KMS-11 (cell line): ENCODE measurements around the gene PRSS12.

Experiments
- H2AFZ ChIP-seq: fragments of 200-600 bp; sonication (generic); 2 replicates; pipeline ENCODE4 v1.6.1; 2016; ENCODE audit warnings: antibody characterized with exemption, mixed run types, low read depth
- H3K27ac ChIP-seq: fragments of 200-600 bp; sonication (generic); 2 replicates; pipeline ENCODE4 v1.6.1; 2016; ENCODE audit warnings: mild to moderate bottlenecking, mixed run types
- H3K27me3 ChIP-seq: fragments of 200-600 bp; sonication (generic); 2 replicates; pipeline ENCODE4 v1.6.1; 2017; ENCODE audit warnings: mild to moderate bottlenecking, low read depth, mixed run types, moderate library complexity; ENCODE audit not compliant: insufficient read depth
- H3K36me3 ChIP-seq: fragments of 200-600 bp; sonication (generic); 2 replicates; pipeline ENCODE4 v1.6.1; 2017; ENCODE audit warnings: mild to moderate bottlenecking, mixed run types; ENCODE audit not compliant: insufficient read depth
- H3K4me1 ChIP-seq: fragments of 200-600 bp; sonication (generic); 2 replicates; pipeline ENCODE4 v1.6.1; 2016; ENCODE audit warnings: mild to moderate bottlenecking, low read depth, mixed run types; ENCODE audit not compliant: poor library complexity, severe bottlenecking
- H3K4me2 ChIP-seq: fragments of 200-600 bp; sonication (generic); 2 replicates; pipeline ENCODE4 v1.7.0; 2016; ENCODE audit warnings: mild to moderate bottlenecking, mixed run types
- H3K4me3 ChIP-seq: fragments of 200-600 bp; sonication (generic); IDR thresholded peaks from 2 replicates; pipeline ENCODE4 v1.6.1; 2017; ENCODE audit warnings: low read depth, low read length, mixed read lengths; ENCODE audit not compliant: insufficient read depth
- H3K79me2 ChIP-seq: fragments of 200-600 bp; sonication (generic); 2 replicates; pipeline ENCODE4 v1.6.1; 2016; ENCODE audit warnings: low read depth, mixed run types; ENCODE audit not compliant: insufficient read depth
- H3K9ac ChIP-seq: fragments of 200-600 bp; sonication (generic); 2 replicates; pipeline ENCODE4 v1.6.1; 2016; ENCODE audit warnings: mild to moderate bottlenecking, mixed run types
- H4K20me1 ChIP-seq: fragments of 200-600 bp; sonication (generic); 2 replicates; pipeline ENCODE4 v1.6.1; 2016; ENCODE audit warnings: mild to moderate bottlenecking, mixed run types; ENCODE audit not compliant: insufficient read depth
- TF ChIP-seq, protein P1 (sequence below): fragments of 200-600 bp; sonication (generic); conservative IDR thresholded peaks from 2 replicates; pipeline ENCODE4 v1.6.1; 2017; ENCODE audit warnings: low read depth, mild to moderate bottlenecking, antibody characterized with exemption, low read length, moderate library complexity, mixed read lengths

The PRSS12 gene

DNA sequence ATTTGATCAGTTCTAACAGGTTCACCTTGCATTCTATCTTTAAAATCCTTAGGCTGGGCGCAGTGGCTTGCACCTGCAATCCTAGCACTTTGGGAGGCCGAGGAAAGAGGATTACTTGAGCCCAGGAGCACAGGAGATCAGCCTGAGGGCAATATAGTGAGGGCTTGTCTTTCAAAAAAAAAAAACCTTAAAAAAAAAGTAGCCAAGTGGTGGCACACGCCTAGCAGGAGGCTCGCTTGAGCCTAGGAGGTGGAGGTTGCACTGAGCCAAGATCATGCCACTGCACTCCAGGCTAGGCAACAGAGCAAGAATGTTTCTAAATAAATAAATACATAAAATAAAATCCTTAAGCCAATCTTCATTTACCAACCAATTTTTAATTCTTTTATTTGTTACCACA is 75.6 kb downstream of the PRSS12 start:
- peaks cover 24% of the 10 kb centered on the region for H3K4me1 ChIP-seq
- H2AFZ ChIP-seq, result peak overlapping the region; percentile 69
- no peaks in the 10 kb centered on the region for H4K20me1 ChIP-seq
- H3K4me2 ChIP-seq, result peak overlapping the region; percentile 38
- H3K36me3 ChIP-seq, result peaks cover 13% of the 10 kb centered on the region
- H3K79me2 ChIP-seq, result peaks cover 17% of the 10 kb centered on the region
- no peak overlapping the region for H3K4me3 ChIP-seq
- no peak overlapping the region; the same call in 1 of the 2 replicates for H3K9ac ChIP-seq
- no peaks in the 10 kb centered on the region for H3K27me3 ChIP-seq
- H3K27ac ChIP-seq, result peak overlapping the region; percentile 89; the same call in 1 of the 2 replicates
- TF ChIP-seq, protein P1, sequence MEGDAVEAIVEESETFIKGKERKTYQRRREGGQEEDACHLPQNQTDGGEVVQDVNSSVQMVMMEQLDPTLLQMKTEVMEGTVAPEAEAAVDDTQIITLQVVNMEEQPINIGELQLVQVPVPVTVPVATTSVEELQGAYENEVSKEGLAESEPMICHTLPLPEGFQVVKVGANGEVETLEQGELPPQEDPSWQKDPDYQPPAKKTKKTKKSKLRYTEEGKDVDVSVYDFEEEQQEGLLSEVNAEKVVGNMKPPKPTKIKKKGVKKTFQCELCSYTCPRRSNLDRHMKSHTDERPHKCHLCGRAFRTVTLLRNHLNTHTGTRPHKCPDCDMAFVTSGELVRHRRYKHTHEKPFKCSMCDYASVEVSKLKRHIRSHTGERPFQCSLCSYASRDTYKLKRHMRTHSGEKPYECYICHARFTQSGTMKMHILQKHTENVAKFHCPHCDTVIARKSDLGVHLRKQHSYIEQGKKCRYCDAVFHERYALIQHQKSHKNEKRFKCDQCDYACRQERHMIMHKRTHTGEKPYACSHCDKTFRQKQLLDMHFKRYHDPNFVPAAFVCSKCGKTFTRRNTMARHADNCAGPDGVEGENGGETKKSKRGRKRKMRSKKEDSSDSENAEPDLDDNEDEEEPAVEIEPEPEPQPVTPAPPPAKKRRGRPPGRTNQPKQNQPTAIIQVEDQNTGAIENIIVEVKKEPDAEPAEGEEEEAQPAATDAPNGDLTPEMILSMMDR, result no peak

DNA sequence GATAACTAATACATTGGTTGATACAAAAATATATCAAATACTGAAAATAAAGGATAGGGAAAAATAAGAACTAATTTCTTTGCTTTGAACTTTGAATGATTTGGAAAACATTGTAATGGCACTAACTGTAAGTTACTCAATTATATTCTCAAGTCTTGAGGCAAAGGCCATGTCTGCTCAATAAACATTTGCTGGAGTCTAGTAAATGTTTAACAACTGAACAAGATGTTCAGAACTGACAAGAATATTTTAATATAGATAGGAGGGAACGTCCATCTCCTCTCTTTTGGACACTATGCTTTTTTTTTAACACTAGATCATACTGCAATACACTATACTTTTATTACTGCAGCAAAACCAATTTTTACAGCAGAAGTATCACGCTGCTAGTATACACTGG is 76.2 kb downstream of the PRSS12 start:
- TF ChIP-seq, protein P1, result no peak
- Histone ChIP-seq H3K4me2 (0 out of 2 replicates have a peak overlapping the region, but pooled peaks have one; percentile 38), H3K27me3 (no peaks in the 10 kb centered on the region), H3K79me2 (peaks cover 17% of the 10 kb centered on the region), H3K27ac (no peak overlapping the region), H3K4me1 (peaks cover 24% of the 10 kb centered on the region), H3K36me3 (peaks cover 13% of the 10 kb centered on the region), H2AFZ (no peak overlapping the region), H4K20me1 (no peaks in the 10 kb centered on the region), H3K4me3 (no peak overlapping the region), H3K9ac (no peak overlapping the region)

DNA sequence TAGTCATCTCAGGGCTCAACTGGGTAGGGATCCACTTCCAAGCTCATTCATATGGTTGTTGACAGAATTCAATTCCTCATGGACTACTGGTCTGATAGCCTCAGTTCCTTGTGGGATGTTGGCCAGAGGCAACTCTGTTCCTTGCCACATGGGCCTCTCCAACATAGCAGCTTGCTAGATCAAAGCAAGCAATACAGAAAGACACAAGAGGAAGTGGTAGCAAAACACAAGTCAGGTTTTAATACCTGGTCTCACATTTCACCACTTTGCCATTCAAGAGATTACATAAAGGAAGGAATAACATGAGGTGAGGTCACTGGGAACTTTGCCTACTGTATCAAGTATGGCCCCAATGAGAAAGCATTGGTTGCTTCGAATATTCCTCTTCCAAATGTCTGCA is 79.2 kb downstream of the PRSS12 start:
- no peaks in the 10 kb centered on the region for H3K27me3 ChIP-seq
- no peaks in the 10 kb centered on the region for H4K20me1 ChIP-seq
- no peak overlapping the region for H3K9ac ChIP-seq
- TF ChIP-seq, protein P1, result no peak
- no peak overlapping the region for H3K4me3 ChIP-seq
- no peak overlapping the region for H3K27ac ChIP-seq
- H3K4me1 ChIP-seq, result peaks cover 13% of the 10 kb centered on the region
- no peak overlapping the region for H2AFZ ChIP-seq
- H3K4me2 ChIP-seq, result no peak overlapping the region
- no peaks in the 10 kb centered on the region for H3K36me3 ChIP-seq
- peaks cover under 1% of the 10 kb centered on the region; the same call in 1 of the 2 replicates for H3K79me2 ChIP-seq

DNA sequence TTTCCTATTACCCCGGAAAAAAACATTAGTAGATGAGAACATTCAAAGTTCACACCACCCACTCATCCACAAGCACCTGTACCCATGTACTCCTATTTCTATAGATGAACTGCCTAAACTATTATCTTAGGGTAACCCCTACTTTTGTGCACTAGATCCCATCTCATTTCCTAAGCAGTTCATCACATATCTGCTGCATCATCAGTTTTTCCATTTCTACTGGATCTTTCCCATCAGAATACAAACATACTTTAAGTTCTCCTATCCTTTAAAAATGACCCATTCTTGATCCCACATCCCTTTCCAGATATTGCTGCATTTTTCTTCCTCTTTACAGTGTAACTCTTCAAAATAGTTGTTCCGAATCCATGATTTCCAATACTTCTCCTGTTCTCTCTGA is 81.0 kb downstream of the PRSS12 start:
- TF ChIP-seq, protein P1, result no peak
- Histone ChIP-seq H3K36me3 (no peaks in the 10 kb centered on the region), H3K79me2 (no peaks in the 10 kb centered on the region), H3K9ac (no peak overlapping the region), H2AFZ (no peak overlapping the region), H3K4me3 (no peak overlapping the region), H4K20me1 (no peaks in the 10 kb centered on the region), H3K4me1 (peaks cover 2% of the 10 kb centered on the region), H3K27ac (no peak overlapping the region), H3K4me2 (no peak overlapping the region), H3K27me3 (no peaks in the 10 kb centered on the region)
